Stimulated activated CD4-positive, alpha-beta T cell treated with anti-CD3 and anti-CD28 coated beads, Interleukin-4, amount 100 ng/mL, for 4 hours (primary cell): ENCODE measurements around the gene KRTAP4-6.
"Not testable (repeated sequence)": the region's sequence is repeated elsewhere in the genome, so short reads cannot be mapped to it uniquely, and the experiment has no call there.

Experiments used
- DNase-seq, 2 experiments: peaks; one replicate each; pipeline ENCODE4 v3.0.0-alpha.2; 2020

Gene KRTAP4-6

GRCh38 chr17:41145261-41145660 lies 4.9 kb upstream of the KRTAP4-6 start:
- no peak for DNase-seq

GRCh38 chr17:41144846-41145245 lies 4.5 kb upstream of the KRTAP4-6 start:
- no peak for DNase-seq

GRCh38 chr17:41141361-41141760 lies 1.0 kb upstream of the KRTAP4-6 start:
- DNase-seq = no peak

GRCh38 chr17:41139865-41140264 lies 479 bp downstream of the KRTAP4-6 start:
- not testable (repeated sequence) for DNase-seq

GRCh38 chr17:41133880-41134735 lies 6.2 kb downstream of the KRTAP4-6 start:
- no peak for DNase-seq

- no peak for DNase-seq
Observed at GRCh38 chr17:41131979-41132378, 8.4 kb downstream of the KRTAP4-6 start.

GRCh38 chr17:41127371-41127770 lies 13.0 kb downstream of the KRTAP4-6 start:
- DNase-seq = no peak

- no peak for DNase-seq
Observed at GRCh38 chr17:41126412-41126811, 13.9 kb downstream of the KRTAP4-6 start.

GRCh38 chr17:41125064-41125463 lies 15.3 kb downstream of the KRTAP4-6 start:
- no peak for DNase-seq

GRCh38 chr17:41123991-41124371 lies 16.4 kb downstream of the KRTAP4-6 start, which contains the start of gene KRTAP4-12:
TSS of gene KRTAP4-12 (minus strand) at chr17:41124182. CDS start at chr17:41124122, 60 bp downstream.
- not testable (repeated sequence) for DNase-seq

GRCh38 chr17:41123292-41123990 lies 16.9 kb downstream of the KRTAP4-6 start:
- not testable (repeated sequence) for DNase-seq

- DNase-seq = no peak
Observed at GRCh38 chr17:41121742-41122141, 18.6 kb downstream of the KRTAP4-6 start.

GRCh38 chr17:41119696-41120690 lies 20.4 kb downstream of the KRTAP4-6 start:
- not testable (repeated sequence) for DNase-seq

- DNase-seq = no peak
Observed at GRCh38 chr17:41118721-41119120, 21.6 kb downstream of the KRTAP4-6 start.

- not testable (repeated sequence) for DNase-seq
Observed at GRCh38 chr17:41117846-41118386, 22.4 kb downstream of the KRTAP4-6 start, which contains the start of gene KRTAP4-11. TSS of gene KRTAP4-11 (minus strand) at chr17:41118373. CDS start at chr17:41118315, 58 bp downstream.

- no peak for DNase-seq
Observed at GRCh38 chr17:41116297-41116696, 24.0 kb downstream of the KRTAP4-6 start.

GRCh38 chr17:41111151-41111885 lies 29.0 kb downstream of the KRTAP4-6 start:
- DNase-seq = no peak

- DNase-seq = not testable (repeated sequence)
Observed at GRCh38 chr17:41108728-41109386, 31.5 kb downstream of the KRTAP4-6 start.

GRCh38 chr17:41107941-41108450 lies 32.3 kb downstream of the KRTAP4-6 start:
- DNase-seq = no peak

GRCh38 chr17:41105347-41105746 lies 35.0 kb downstream of the KRTAP4-6 start, which contains the start of gene KRTAP4-9:
TSS of gene KRTAP4-9 (plus strand) at chr17:41105389. CDS start at chr17:41105389, 0 bp downstream.
- not testable (repeated sequence) for DNase-seq
